PFSK-1 (cell line): ENCODE data around the gene ZNF408.

Experiments
- FOXP2 ChIP-seq: optimal IDR thresholded peaks from 2 replicates; pipeline ENCODE3; 2011; ENCODE audit warnings: borderline replicate concordance, control low read depth, inconsistent platforms; ENCODE audit not compliant: insufficient read depth; ENCODE audit errors: extremely low read length, extremely low read depth
- POLR2AphosphoS5 ChIP-seq: IDR thresholded peaks from 2 replicates; pipeline ENCODE4 v1.6.1; 2012; ENCODE audit warnings: low read depth, mild to moderate bottlenecking, control low read depth, low read length, moderate library complexity
- SIN3A ChIP-seq: IDR thresholded peaks from 2 replicates; pipeline ENCODE4 v1.6.1; 2012; ENCODE audit warnings: mild to moderate bottlenecking, low read length, moderate library complexity, borderline replicate concordance; ENCODE audit not compliant: insufficient read depth
- TF ChIP-seq, protein P1 (sequence below), 2 experiments: IDR thresholded peaks; 2 replicates each; pipeline versions ENCODE4 v1.6.1 to v1.8.0; 2011 to 2012; ENCODE audit warnings: low read depth in 2 of 2, low read length in 2 of 2, control low read depth in 1 of 2, inconsistent platforms in 1 of 2, mild to moderate bottlenecking in 1 of 2, moderate library complexity in 1 of 2; ENCODE audit not compliant: insufficient read depth in 1 of 2

DNA sequence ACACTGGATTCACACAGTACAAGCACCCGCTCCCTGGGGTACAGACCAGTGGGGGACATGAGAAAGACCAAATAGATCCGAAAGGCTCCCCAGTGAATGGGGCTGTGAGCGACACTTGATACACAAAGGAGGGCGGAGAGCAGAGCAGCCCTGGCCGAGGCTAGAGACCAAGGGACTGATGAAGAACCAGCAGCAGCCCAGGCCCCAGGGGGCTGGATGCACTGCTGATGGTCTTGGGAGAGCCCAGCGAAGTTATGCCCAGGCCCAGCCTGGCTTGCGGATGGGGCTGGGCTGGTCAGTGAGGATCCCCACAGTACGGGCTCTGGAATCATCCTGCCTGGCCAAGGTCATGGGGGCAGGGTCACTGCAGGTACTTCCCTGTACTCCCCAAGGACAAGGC lies 23.7 kb upstream of the ZNF408 start:
- no peak for TF ChIP-seq SIN3A
- no peak for TF ChIP-seq POLR2AphosphoS5
- TF ChIP-seq, protein P1, sequence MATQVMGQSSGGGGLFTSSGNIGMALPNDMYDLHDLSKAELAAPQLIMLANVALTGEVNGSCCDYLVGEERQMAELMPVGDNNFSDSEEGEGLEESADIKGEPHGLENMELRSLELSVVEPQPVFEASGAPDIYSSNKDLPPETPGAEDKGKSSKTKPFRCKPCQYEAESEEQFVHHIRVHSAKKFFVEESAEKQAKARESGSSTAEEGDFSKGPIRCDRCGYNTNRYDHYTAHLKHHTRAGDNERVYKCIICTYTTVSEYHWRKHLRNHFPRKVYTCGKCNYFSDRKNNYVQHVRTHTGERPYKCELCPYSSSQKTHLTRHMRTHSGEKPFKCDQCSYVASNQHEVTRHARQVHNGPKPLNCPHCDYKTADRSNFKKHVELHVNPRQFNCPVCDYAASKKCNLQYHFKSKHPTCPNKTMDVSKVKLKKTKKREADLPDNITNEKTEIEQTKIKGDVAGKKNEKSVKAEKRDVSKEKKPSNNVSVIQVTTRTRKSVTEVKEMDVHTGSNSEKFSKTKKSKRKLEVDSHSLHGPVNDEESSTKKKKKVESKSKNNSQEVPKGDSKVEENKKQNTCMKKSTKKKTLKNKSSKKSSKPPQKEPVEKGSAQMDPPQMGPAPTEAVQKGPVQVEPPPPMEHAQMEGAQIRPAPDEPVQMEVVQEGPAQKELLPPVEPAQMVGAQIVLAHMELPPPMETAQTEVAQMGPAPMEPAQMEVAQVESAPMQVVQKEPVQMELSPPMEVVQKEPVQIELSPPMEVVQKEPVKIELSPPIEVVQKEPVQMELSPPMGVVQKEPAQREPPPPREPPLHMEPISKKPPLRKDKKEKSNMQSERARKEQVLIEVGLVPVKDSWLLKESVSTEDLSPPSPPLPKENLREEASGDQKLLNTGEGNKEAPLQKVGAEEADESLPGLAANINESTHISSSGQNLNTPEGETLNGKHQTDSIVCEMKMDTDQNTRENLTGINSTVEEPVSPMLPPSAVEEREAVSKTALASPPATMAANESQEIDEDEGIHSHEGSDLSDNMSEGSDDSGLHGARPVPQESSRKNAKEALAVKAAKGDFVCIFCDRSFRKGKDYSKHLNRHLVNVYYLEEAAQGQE (IDR thresholded peaks at IDR 0.05; ENCODE audit: insufficient read depth in 1 of 2, low read depth in 2 of 2, low read length in 2 of 2): no peak
- TF ChIP-seq FOXP2: no peak
